Neutrophil (primary cell): ENCODE measurements around the gene UST.

Experiments used
- H3K27ac ChIP-seq: fragments of 200-600 bp; sonication (generic); 2 replicates; pipeline ENCODE4 v1.5.1; 2016; ENCODE audit warnings: mild to moderate bottlenecking, moderate library complexity
- H3K27me3 ChIP-seq: fragments of 200-600 bp; sonication (generic); 2 replicates; pipeline ENCODE4 v1.6.0; 2016; ENCODE audit warnings: mild to moderate bottlenecking
- H3K36me3 ChIP-seq: fragments of 200-600 bp; sonication (generic); 2 replicates; pipeline ENCODE4 v1.5.1; 2017
- H3K4me1 ChIP-seq, 2 experiments: fragments of 200-600 bp in 1 of 2; sonication (generic) in 1 of 2; 1 replicate in 1 of 2; 2 replicates in 1 of 2; pipeline versions ENCODE4 v1.5.1 to v1.6.1; 2013 to 2016; ENCODE audit warnings: low read depth in 1 of 2, low read length in 1 of 2, mild to moderate bottlenecking in 1 of 2, moderate library complexity in 1 of 2; ENCODE audit not compliant: control insufficient read depth in 1 of 2, insufficient read depth in 1 of 2
- H3K4me3 ChIP-seq, 2 experiments: fragments of 200-600 bp in 1 of 2; sonication (generic) in 1 of 2; 1 replicate in 1 of 2; 2 replicates in 1 of 2; pipeline ENCODE4 v1.5.1; 2013 to 2016; ENCODE audit warnings: low read depth in 1 of 2, low read length in 1 of 2, mild to moderate bottlenecking in 1 of 2, moderate library complexity in 1 of 2
- H3K9me3 ChIP-seq: fragments of 200-600 bp; sonication (generic); 2 replicates; pipeline ENCODE4 v1.5.1; 2016
- TF ChIP-seq, protein P1 (sequence below): fragments of 200-600 bp; sonication (generic); IDR thresholded peaks from 2 replicates; pipeline ENCODE4 v1.5.1; 2016; ENCODE audit warnings: antibody characterized with exemption

Gene UST

GRCh38 chr6:149084026-149084425 is 337.2 kb downstream of the UST start:
- Histone ChIP-seq H3K36me3 (no peaks in the 10 kb centered on the region), H3K9me3 (no peaks in the 10 kb centered on the region), H3K4me3 (no peak overlapping the region), H3K4me1 (peaks cover 0 to 12% of the 10 kb centered on the region in 2 experiments), H3K27ac (no peak overlapping the region), H3K27me3 (no peaks in the 10 kb centered on the region)
- TF ChIP-seq, protein P1, sequence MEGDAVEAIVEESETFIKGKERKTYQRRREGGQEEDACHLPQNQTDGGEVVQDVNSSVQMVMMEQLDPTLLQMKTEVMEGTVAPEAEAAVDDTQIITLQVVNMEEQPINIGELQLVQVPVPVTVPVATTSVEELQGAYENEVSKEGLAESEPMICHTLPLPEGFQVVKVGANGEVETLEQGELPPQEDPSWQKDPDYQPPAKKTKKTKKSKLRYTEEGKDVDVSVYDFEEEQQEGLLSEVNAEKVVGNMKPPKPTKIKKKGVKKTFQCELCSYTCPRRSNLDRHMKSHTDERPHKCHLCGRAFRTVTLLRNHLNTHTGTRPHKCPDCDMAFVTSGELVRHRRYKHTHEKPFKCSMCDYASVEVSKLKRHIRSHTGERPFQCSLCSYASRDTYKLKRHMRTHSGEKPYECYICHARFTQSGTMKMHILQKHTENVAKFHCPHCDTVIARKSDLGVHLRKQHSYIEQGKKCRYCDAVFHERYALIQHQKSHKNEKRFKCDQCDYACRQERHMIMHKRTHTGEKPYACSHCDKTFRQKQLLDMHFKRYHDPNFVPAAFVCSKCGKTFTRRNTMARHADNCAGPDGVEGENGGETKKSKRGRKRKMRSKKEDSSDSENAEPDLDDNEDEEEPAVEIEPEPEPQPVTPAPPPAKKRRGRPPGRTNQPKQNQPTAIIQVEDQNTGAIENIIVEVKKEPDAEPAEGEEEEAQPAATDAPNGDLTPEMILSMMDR: no peak

GRCh38 chr6:149084808-149085556 is 338.2 kb downstream of the UST start:
- Histone ChIP-seq H3K4me1 (peaks cover 0 to 12% of the 10 kb centered on the region in 2 experiments), H3K36me3 (no peaks in the 10 kb centered on the region), H3K9me3 (no peaks in the 10 kb centered on the region), H3K27me3 (no peaks in the 10 kb centered on the region), H3K4me3 (no peak overlapping the region), H3K27ac (no peak overlapping the region)
- TF ChIP-seq, protein P1: no peak

GRCh38 chr6:149085557-149085938 is 338.7 kb downstream of the UST start:
- Histone ChIP-seq H3K27ac (no peak overlapping the region), H3K4me3 (no peak overlapping the region), H3K4me1 (peaks cover 0 to 12% of the 10 kb centered on the region in 2 experiments), H3K27me3 (no peaks in the 10 kb centered on the region), H3K36me3 (no peaks in the 10 kb centered on the region), H3K9me3 (no peaks in the 10 kb centered on the region)
- TF ChIP-seq, protein P1: no peak

- Histone ChIP-seq H3K27ac (no peak overlapping the region), H3K27me3 (no peaks in the 10 kb centered on the region), H3K4me1 (peaks cover 0 to 12% of the 10 kb centered on the region in 2 experiments), H3K36me3 (no peaks in the 10 kb centered on the region), H3K9me3 (no peaks in the 10 kb centered on the region), H3K4me3 (no peak overlapping the region)
- TF ChIP-seq, protein P1: no peak
Measured at GRCh38 chr6:149086363-149086762, 339.5 kb downstream of the UST start.

GRCh38 chr6:149087898-149088297 is 341.1 kb downstream of the UST start:
- TF ChIP-seq, protein P1: no peak
- no peak overlapping the region for H3K27ac ChIP-seq

More at GRCh38 chr6:149087898-149088297, 341.1 kb downstream of the UST start:
- H3K27me3 ChIP-seq: no peaks in the 10 kb centered on the region
- H3K4me1 ChIP-seq: peaks cover 0 to 9% of the 10 kb centered on the region in 2 experiments
- H3K36me3 ChIP-seq: no peaks in the 10 kb centered on the region
- H3K9me3 ChIP-seq: no peaks in the 10 kb centered on the region
- H3K4me3 ChIP-seq: no peak overlapping the region
